Measurements from ENCODE around the gene KIF5A.
A peak's percentile ranks its signal among the peaks of the same experiment; 100 is the strongest.

The KIF5A gene

GRCh38 chr12:57550641-57551549, 1.1 kb downstream of the KIF5A start:
- no peak for TF ChIP-seq CTCF (IDR thresholded peaks at IDR 0.05; ENCODE audit: insufficient read depth, low read length, missing control alignments)
- ChIA-PET CTCF (interaction anchor here (1.2 to 1.5 kb wide), 2 partner anchors 8 to 82 kb away, joined by 3 to 5 read pairs; partner anchors contain the start of gene B4GALNT1), POLR2A (no interaction called here)
- DNase-seq (ENCODE audit: low read depth, low spot score) = no peak
- peak overlapping the region; percentile 62 for H3K4me3 ChIP-seq (ENCODE audit: low read depth, low read length)

- no peak for DNase-seq (ENCODE audit: low read depth, low spot score)
- no peak for TF ChIP-seq CTCF (IDR thresholded peaks at IDR 0.05; ENCODE audit: insufficient read depth, low read length, missing control alignments)
- ChIA-PET CTCF (interaction anchor here (1.1 to 1.5 kb wide), 5 partner anchors 9 to 175 kb away, joined by 3 to 6 read pairs (median 5); partner anchors contain the start of gene B4GALNT1), POLR2A (no interaction called here)
- no peak overlapping the region; the same call in 1 of the 2 replicates for H3K4me3 ChIP-seq (ENCODE audit: low read depth, low read length)
These were observed 1.9 kb downstream of the KIF5A start for GRCh38 chr12:57551637-57552305.

GRCh38 chr12:57552306-57552651, 2.4 kb downstream of the KIF5A start:
- no peak overlapping the region; the same call in 1 of the 2 replicates for H3K4me3 ChIP-seq (ENCODE audit: low read depth, low read length)
- no peak for DNase-seq (ENCODE audit: low read depth, low spot score)
- CTCF ChIA-PET = interaction anchor here (1.1 to 1.5 kb wide), 6 partner anchors 9 to 174 kb away, joined by 3 to 6 read pairs (median 4); partner anchors contain the start of gene B4GALNT1
- POLR2A ChIA-PET = no interaction called here
- TF ChIP-seq CTCF (IDR thresholded peaks at IDR 0.05; ENCODE audit: insufficient read depth, low read length, missing control alignments) = no peak

GRCh38 chr12:57552835-57553313, 3.0 kb downstream of the KIF5A start:
- no peak for DNase-seq (ENCODE audit: low read depth, low spot score)

GRCh38 chr12:57553343-57554202, 3.7 kb downstream of the KIF5A start:
- no peak overlapping the region for H3K4me3 ChIP-seq (ENCODE audit: low read depth, low read length)
- no peak for TF ChIP-seq CTCF (IDR thresholded peaks at IDR 0.05; ENCODE audit: insufficient read depth, low read length, missing control alignments)
- ChIA-PET POLR2A (no interaction called here), CTCF (interaction anchor here (0.7 to 1.5 kb wide), 6 partner anchors 10 to 183 kb away, joined by 3 to 6 read pairs (median 3); partner anchors contain the start of gene B4GALNT1)
- no peak for DNase-seq (ENCODE audit: low read depth, low spot score)

More at GRCh38 chr12:57552835-57553313, 3.0 kb downstream of the KIF5A start:
- peak overlapping the region; percentile 6; the same call in 1 of the 2 replicates for H3K4me3 ChIP-seq (ENCODE audit: low read depth, low read length)
- ChIA-PET CTCF (interaction anchor here (0.7 to 1.5 kb wide), 6 partner anchors 11 to 174 kb away, joined by 3 to 6 read pairs (median 3); partner anchors contain the start of gene B4GALNT1), POLR2A (no interaction called here)
- TF ChIP-seq CTCF (IDR thresholded peaks at IDR 0.05; ENCODE audit: insufficient read depth, low read length, missing control alignments) = no peak

Measured in AG04449 (cell line).